ENCODE measurements around the gene C2orf68.
"Not testable (repeated sequence)": the region's sequence is repeated elsewhere in the genome, so short reads cannot be mapped to it uniquely, and the experiment has no call there.

C2orf68 gene

DNA sequence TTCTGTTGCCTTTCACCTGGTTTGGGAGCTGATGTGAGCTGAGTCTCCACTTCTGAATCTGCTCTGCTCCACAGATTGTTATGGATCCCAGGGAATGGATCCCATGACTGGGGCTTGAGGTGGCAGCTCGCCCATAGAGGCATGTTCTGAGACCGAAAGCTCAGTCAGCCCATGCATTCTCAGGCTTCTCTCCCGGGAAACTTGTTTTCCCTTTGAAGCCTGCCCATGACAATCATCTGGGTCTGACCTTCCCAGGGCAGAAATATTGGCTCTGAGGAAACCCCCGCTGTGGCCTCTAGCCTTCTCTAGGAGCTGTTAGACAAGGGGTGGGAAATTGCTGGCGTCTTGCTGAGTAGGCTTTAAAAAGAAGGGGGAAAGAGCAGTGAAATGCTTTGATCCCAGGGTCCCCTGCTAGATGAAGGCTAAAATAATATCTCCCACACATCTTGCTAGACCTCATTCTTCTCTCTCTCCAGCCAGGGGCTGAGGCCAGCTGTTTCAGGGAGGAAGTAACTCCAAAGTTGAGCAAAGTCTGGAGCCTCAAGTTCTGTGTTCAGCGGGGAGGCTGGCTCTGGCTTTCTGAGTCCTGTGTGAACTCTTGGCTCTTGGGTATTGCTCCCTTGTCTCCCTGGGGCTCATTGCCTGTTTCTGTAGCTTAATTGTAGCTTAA is 32.5 kb downstream of the C2orf68 start:
- DNase-seq = no peak

DNA sequence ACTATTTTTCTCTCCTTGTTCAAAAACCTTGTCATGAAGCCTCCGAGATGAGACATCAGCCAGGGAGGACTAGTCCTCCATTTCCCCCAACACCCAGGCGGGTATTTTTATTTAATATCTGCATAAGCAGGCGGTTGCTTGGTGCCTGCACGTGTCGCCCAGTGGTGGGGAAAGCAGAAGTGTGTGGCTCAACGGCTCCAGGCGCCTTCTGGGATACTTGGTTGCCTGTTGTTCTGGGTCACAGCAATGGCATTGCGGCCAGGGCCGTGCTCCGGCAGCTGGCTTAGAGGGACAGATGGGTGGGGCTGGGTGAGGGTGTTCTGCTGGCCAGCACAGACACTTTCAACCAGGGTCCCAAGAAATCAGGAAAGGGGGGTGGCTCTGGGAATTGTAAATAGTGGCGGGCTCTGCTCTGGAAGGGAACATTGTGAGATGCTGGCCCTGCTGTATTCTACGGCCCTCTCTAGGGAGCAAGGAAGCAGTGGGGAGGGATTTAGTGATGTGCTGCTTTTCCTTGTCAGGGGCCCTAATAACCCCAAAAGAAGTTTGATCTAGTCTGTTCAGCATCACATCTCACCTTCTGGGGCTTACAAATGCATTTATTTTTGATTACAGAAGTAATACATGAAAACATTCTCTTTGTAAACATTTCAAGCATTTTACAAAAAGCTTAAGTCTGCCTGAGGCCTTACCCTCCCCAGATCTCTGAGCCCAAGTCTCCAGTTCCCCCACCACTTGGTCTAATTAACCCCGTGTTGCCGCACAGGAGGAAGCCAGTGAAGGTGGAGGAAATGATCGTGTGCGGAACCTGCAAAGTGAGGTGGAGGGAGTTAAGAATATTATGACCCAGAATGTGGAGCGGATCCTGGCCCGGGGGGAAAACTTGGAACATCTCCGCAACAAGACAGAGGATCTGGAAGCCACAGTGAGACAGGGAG is 33.4 kb downstream of the C2orf68 start:
- no peak for DNase-seq

GRCh38 chr2:85577386-85578242 is 34.3 kb downstream of the C2orf68 start, which contains the start of gene VAMP8:
TSS of gene VAMP8 (plus strand) at chr2:85577586. CDS start at chr2:85577647, 61 bp downstream.
- DNase-seq = no peak

DNA sequence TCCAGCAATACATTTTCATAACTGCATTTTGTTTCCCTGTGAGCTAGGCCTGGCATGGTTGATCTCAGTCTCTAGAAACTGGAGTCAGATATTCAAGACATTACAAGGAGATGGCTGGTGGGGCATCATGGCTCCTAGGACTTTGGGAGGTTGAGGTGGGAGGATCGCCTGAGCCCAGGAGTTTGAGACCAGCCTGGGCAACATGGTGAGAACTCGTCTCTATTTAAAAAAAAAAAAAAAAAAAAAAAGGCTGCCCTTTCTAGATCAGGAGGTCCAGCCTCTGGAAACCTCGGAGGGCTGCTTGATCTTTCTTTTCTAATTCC is 34.8 kb downstream of the C2orf68 start:
- DNase-seq = no peak

DNA sequence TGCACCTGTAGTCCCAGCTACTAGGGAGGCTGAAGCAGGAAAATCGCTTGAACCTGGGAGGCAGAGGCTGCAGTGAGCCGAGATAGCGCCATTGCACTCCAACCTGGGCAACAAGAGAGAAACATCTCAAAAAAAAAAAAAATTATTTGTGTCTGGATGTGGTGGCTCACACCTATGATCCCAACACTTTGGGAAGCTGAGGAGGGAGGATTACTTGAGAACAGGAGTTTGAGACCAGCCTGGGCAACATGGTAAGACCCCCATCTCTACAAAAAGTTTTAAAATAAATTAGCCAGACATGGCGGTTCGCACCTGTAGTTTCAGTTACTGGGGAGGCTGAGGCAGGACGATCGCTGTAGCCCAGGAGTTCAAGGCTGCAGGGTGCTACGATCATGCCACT is 36.1 kb downstream of the C2orf68 start:
- DNase-seq = no peak

GRCh38 chr2:85566265-85566664 is 45.6 kb downstream of the C2orf68 start:
- DNase-seq = no peak

GRCh38 chr2:85564144-85564563 is 47.7 kb downstream of the C2orf68 start:
- no peak for DNase-seq

- DNase-seq = peak; percentile 93
Observed at GRCh38 chr2:85561280-85562212, 50.3 kb downstream of the C2orf68 start, which contains the start of gene GGCX. TSS of gene GGCX (minus strand) at chr2:85561493. CDS start at chr2:85561428, 65 bp downstream.

DNA sequence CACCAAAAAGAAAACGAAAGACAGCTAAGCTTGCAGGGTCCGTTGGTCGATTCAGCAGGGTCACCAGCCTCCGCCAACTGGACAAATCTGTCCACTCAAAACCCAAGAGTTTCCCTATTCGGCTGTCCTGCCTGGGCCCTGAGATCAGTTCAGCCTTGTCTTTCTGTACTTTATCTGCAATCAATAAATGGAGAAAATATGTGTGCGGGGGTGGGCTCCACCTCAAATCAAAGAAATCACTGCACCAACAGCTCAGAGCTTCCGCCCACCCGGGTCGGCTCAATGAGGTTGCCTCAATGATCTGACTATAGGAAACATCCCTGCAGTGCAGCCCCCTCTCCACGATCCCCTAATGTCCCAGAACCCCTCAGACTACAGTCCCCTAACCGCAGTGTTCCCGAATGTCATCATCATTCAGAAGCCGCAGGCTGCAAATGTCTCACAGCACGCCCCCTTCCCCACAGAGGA is 51.0 kb downstream of the C2orf68 start:
- no peak for DNase-seq

DNA sequence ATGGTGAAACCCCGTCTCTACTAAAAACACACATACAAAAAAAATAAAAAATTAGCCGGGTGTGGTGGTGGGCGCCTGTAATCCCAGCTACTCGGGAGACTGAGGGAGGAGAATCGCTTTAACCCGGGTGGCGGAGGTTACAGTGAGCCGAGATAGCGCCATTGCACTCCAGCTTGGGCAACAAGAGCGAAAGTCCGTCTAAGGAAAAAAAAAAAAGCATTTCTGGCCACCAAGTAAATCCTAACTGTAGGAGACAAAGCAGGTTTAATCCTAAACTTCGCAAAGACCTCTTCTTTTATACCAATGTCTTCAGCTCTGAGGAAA is 51.5 kb downstream of the C2orf68 start:
- DNase-seq = not testable (repeated sequence)

GRCh38 chr2:85558160-85558559 is 53.7 kb downstream of the C2orf68 start:
- no peak for DNase-seq

GRCh38 chr2:85557130-85557529 is 54.7 kb downstream of the C2orf68 start:
- DNase-seq = no peak

Measured in NCI-H1436 (cell line).